Keratinocyte (primary cell): ENCODE data around the gene PEAK3. TPM values are rescaled to one million over a fixed set of nuclear protein-coding genes. Genes with fewer than 3 reads are reported as not detected.

ENCODE experiments used
- DNase-seq: peaks from one replicate; pipeline ENCODE4 v3.0.0-alpha.2; 2011; ENCODE audit warnings: low read depth, missing footprints, low spot score
- FAIRE-seq: peaks from 2 replicates; lab custom pipeline; 2011; peaks lifted over from hg19 to GRCh38; lab: Jason Lieb, UNC
- H2AFZ ChIP-seq: 2 replicates; pipeline ENCODE4 v1.6.0; 2012; ENCODE audit warnings: low read length, control low read depth, inconsistent platforms; ENCODE audit not compliant: control insufficient read depth
- H3K27ac ChIP-seq: 2 replicates; pipeline ENCODE4 v1.5.1; 2011; ENCODE audit warnings: low read length; ENCODE audit not compliant: control insufficient read depth, insufficient read depth
- H3K27me3 ChIP-seq: 3 replicates; pipeline ENCODE4 v1.6.0; 2011; ENCODE audit warnings: low read length; ENCODE audit not compliant: control insufficient read depth, insufficient read depth; ENCODE audit errors: extremely low read depth
- H3K36me3 ChIP-seq, 2 experiments: 2 replicates in 1 of 2; 3 replicates in 1 of 2; pipeline ENCODE4 v1.5.1; 2011; ENCODE audit warnings: low read length in 2 of 2, mild to moderate bottlenecking in 1 of 2; ENCODE audit not compliant: control insufficient read depth in 2 of 2, insufficient read depth in 2 of 2; ENCODE audit errors: extremely low read depth in 1 of 2
- H3K4me1 ChIP-seq: 3 replicates; pipeline ENCODE4 v1.5.1; 2011; ENCODE audit warnings: low read length; ENCODE audit not compliant: control insufficient read depth, insufficient read depth; ENCODE audit errors: extremely low read depth
- H3K4me2 ChIP-seq: 3 replicates; pipeline ENCODE4 v1.6.0; 2011; ENCODE audit warnings: low read depth, low read length; ENCODE audit not compliant: control insufficient read depth, insufficient read depth; ENCODE audit errors: extremely low read depth
- H3K4me3 ChIP-seq, 3 experiments: fragments of 200-600 bp in 1 of 3; sonication (generic) in 1 of 3; 2 replicates in 2 of 3; 3 replicates in 1 of 3; pipeline ENCODE4 v1.5.1; 2011 to 2016; ENCODE audit warnings: low read length in 3 of 3, mild to moderate bottlenecking in 3 of 3, control low read depth in 2 of 3, inconsistent platforms in 1 of 3, low read depth in 1 of 3, mixed read lengths in 1 of 3, mixed run types in 1 of 3, moderate library complexity in 1 of 3; ENCODE audit not compliant: control insufficient read depth in 2 of 3, insufficient read depth in 2 of 3; ENCODE audit errors: extremely low read depth in 1 of 3
- H3K79me2 ChIP-seq: 2 replicates; pipeline ENCODE4 v1.6.0; 2012; ENCODE audit warnings: low read length; ENCODE audit not compliant: control insufficient read depth, insufficient read depth
- H3K9ac ChIP-seq: 3 replicates; pipeline ENCODE4 v1.6.0; 2011; ENCODE audit warnings: low read length; ENCODE audit not compliant: control insufficient read depth, insufficient read depth; ENCODE audit errors: extremely low read depth
- H3K9me1 ChIP-seq: 3 replicates; pipeline ENCODE4 v1.6.0; 2011; ENCODE audit warnings: low read length; ENCODE audit not compliant: control insufficient read depth, insufficient read depth; ENCODE audit errors: extremely low read depth
- H3K9me3 ChIP-seq: 2 replicates; pipeline ENCODE4 v1.5.1; 2012; ENCODE audit warnings: low read depth, low read length; ENCODE audit not compliant: control insufficient read depth
- H4K20me1 ChIP-seq: 3 replicates; pipeline ENCODE4 v1.6.0; 2011; ENCODE audit warnings: low read length; ENCODE audit not compliant: control insufficient read depth, insufficient read depth; ENCODE audit errors: extremely low read depth
- EZH2 ChIP-seq: IDR thresholded peaks from one replicate; pipeline ENCODE4 v1.6.1; 2012; ENCODE audit warnings: inconsistent platforms, mild to moderate bottlenecking, low read length, moderate library complexity
- dilution Hi-C: fragments of 300-500 bp; cut with MboI; formaldehyde crosslinking; loops from one replicate; pipeline ENCODE4 v1.7.0; 2020; ENCODE audit warnings: low sequenced_read_pairs; ENCODE audit not compliant: extremely low pct_ligation_motif_present
- polyA plus RNA-seq, 5 experiments: library from polyadenylated mRNA; depleted of rRNA in 3 of 5; stranded (reverse) in 3 of 5; stranded (forward) in 1 of 5; unstranded in 1 of 5; fragments of >200 nt; gene quantifications; 1 replicate in 1 of 5; 2 replicates in 3 of 5; 3 replicates in 1 of 5; pipeline versions ENCODE4 v1.2.1 to v1.2.3, GENCODE V29; 2011 to 2012; ENCODE audit warnings: missing spikeins in 2 of 5, low read depth in 1 of 5, low replicate concordance in 1 of 5
- TF ChIP-seq, protein P1 (sequence below), 3 experiments: IDR thresholded peaks in 1 of 3; conservative IDR thresholded peaks in 1 of 3; optimal IDR thresholded peaks in 1 of 3; 2 replicates in 2 of 3; 3 replicates in 1 of 3; pipeline versions ENCODE3 to v1.5.1; 2011; ENCODE audit warnings: low read length in 3 of 3, mild to moderate bottlenecking in 3 of 3, moderate library complexity in 2 of 3, control low read depth in 1 of 3, inconsistent platforms in 1 of 3; ENCODE audit not compliant: insufficient read depth in 2 of 3; ENCODE audit errors: extremely low read depth in 1 of 3

Gene PEAK3
- polyA plus RNA-seq, 1 donor (not counting 4 experiments of a cell fraction or from before 2014, with no cell fraction given): not detected

DNA sequence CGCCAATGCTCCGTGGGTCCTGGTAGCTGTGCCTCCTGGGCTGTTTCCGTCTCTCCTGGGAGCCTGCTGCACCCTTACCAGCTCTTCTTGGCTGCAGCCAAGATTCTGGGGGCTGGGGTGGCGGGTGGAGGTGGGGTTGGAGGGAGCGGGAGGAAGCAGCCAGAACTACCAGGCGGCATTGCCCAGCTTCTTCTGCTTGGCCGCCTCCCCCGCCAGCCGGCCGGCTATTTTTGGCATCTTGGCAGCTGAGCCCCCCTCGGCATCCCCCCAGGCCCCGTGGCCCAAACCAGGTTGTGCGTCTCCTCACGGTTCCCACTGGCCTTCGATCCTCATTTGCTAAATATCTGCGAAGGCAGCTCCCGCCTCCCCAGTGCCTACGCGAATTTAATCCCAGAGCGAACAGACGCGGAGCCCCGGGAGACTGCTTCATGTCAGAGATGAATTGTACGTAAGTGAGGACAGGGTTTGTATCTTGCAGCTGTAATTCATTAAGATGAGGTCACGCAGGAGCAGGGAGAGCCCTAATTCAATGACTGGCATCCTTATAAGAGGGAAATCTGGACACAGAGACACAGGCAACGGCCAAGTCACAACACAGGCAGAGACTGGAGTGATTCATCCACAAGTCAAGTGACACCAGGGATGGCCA is 12.8 kb upstream of the PEAK3 start:
- H3K4me2 ChIP-seq: no peak overlapping the region
- DNase-seq (no peak), FAIRE-seq (no peak)
- no peaks in the 10 kb centered on the region for H3K79me2 ChIP-seq
- H3K9me3 ChIP-seq: no peaks in the 10 kb centered on the region
- H3K27me3 ChIP-seq: peaks cover 61% of the 10 kb centered on the region
- H4K20me1 ChIP-seq: no peaks in the 10 kb centered on the region
- no peak overlapping the region for H2AFZ ChIP-seq
- H3K9ac ChIP-seq: no peak overlapping the region
- no peaks in the 10 kb centered on the region for H3K9me1 ChIP-seq
- H3K36me3 ChIP-seq: no peaks in the 10 kb centered on the region
- dilution Hi-C loops: no loop called here
- no peak overlapping the region for H3K4me3 ChIP-seq
- TF ChIP-seq EZH2: no peak
- TF ChIP-seq, protein P1, sequence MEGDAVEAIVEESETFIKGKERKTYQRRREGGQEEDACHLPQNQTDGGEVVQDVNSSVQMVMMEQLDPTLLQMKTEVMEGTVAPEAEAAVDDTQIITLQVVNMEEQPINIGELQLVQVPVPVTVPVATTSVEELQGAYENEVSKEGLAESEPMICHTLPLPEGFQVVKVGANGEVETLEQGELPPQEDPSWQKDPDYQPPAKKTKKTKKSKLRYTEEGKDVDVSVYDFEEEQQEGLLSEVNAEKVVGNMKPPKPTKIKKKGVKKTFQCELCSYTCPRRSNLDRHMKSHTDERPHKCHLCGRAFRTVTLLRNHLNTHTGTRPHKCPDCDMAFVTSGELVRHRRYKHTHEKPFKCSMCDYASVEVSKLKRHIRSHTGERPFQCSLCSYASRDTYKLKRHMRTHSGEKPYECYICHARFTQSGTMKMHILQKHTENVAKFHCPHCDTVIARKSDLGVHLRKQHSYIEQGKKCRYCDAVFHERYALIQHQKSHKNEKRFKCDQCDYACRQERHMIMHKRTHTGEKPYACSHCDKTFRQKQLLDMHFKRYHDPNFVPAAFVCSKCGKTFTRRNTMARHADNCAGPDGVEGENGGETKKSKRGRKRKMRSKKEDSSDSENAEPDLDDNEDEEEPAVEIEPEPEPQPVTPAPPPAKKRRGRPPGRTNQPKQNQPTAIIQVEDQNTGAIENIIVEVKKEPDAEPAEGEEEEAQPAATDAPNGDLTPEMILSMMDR (optimal IDR thresholded peaks at IDR 0.05 in 1 of 3, IDR thresholded peaks at IDR 0.05 in 1 of 3, conservative IDR thresholded peaks at IDR 0.05 in 1 of 3; ENCODE audit: extremely low read depth in 1 of 3, insufficient read depth in 2 of 3, low read length in 3 of 3): no peak
- H3K4me1 ChIP-seq: no peaks in the 10 kb centered on the region
- H3K27ac ChIP-seq: no peak overlapping the region

DNA sequence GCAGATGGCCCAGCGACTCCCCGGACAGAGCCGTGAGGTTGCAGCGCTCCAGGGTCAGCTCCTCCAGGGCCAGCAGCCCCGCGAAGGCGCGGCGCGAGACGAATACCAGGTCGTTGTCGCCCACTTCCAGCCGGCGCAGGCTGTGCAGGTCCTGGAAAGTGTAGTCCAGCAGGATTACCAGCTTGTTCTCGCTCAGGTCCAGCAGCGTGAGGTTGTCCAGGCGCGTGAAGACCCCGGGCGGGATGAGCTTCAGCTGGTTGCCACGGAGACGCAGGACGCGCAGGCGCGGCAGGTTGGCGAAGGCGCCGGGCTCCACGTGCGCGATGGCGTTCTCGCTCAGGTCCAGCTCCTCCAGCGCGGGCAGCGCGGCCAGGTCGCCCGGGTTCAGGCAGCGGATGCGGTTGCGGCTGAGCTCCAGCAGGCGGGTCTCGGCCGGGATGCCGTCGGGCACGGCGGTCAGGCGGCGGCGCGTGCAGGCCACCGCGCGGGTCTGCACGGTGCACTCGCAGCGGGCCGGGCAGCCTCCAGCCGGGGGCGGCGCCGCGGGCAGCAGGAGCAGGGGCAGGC is 9.3 kb upstream of the PEAK3 start:
- DNase-seq: no peak

More for the DNA sequence above, 9.3 kb upstream of the PEAK3 start:
- H3K27ac ChIP-seq: no peak overlapping the region
- no peaks in the 10 kb centered on the region for H3K4me1 ChIP-seq
- no peak overlapping the region for H2AFZ ChIP-seq
- no peak overlapping the region for H3K4me3 ChIP-seq
- no peaks in the 10 kb centered on the region for H3K36me3 ChIP-seq
- H3K9ac ChIP-seq: no peak overlapping the region
- TF ChIP-seq, protein P1 (optimal IDR thresholded peaks at IDR 0.05 in 1 of 3, IDR thresholded peaks at IDR 0.05 in 1 of 3, conservative IDR thresholded peaks at IDR 0.05 in 1 of 3; ENCODE audit: extremely low read depth in 1 of 3, insufficient read depth in 2 of 3, low read length in 3 of 3): no peak
- peak; percentile 77 for TF ChIP-seq EZH2
- dilution Hi-C loops: no loop called here
- FAIRE-seq: no peak
- no peaks in the 10 kb centered on the region for H3K9me3 ChIP-seq
- H3K9me1 ChIP-seq: no peaks in the 10 kb centered on the region
- H3K79me2 ChIP-seq: no peaks in the 10 kb centered on the region
- peak overlapping the region; percentile 29 for H3K4me2 ChIP-seq
- H4K20me1 ChIP-seq: no peaks in the 10 kb centered on the region
- peaks cover 83% of the 10 kb centered on the region for H3K27me3 ChIP-seq
